Measurements from ENCODE around the gene ASIC2. TPM values are rescaled to one million over a fixed set of nuclear protein-coding genes. Genes with fewer than 3 reads are reported as not detected.

Gene ASIC2
- total RNA-seq, 1 experiment from 2014 or later = 0.09 TPM

GRCh38 chr17:33124185-33124584 is 168.9 kb downstream of the ASIC2 start:
- no peak for DNase-seq
- no peaks in the 10 kb centered on the region for H3F3A ChIP-seq (ENCODE audit: insufficient read depth, low read depth)
- CTCF ChIA-PET = no interaction called here

GRCh38 chr17:33121756-33122155 is 171.3 kb downstream of the ASIC2 start:
- Histone ChIP-seq H3K27me3 (ENCODE audit: insufficient read depth, low read depth) (peaks cover 20% of the 10 kb centered on the region), H3K27ac (no peak overlapping the region)
- no TSS peak for BruUV-seq (replicated peaks)

More at GRCh38 chr17:33124185-33124584, 168.9 kb downstream of the ASIC2 start:
- Histone ChIP-seq H3K27me3 (ENCODE audit: insufficient read depth, low read depth) (peaks cover 33% of the 10 kb centered on the region), H4K20me1 (ENCODE audit: insufficient read depth) (no peaks in the 10 kb centered on the region), H3K9me2 (ENCODE audit: insufficient read depth) (no peaks in the 10 kb centered on the region), H3K79me2 (ENCODE audit: low read depth) (no peaks in the 10 kb centered on the region), H3K4me1 (replicated peaks; ENCODE audit: insufficient read depth) (no peaks in the 10 kb centered on the region), H3K4me2 (no peak overlapping the region), H3K36me3 (ENCODE audit: low read depth) (no peaks in the 10 kb centered on the region), H3K27ac (no peak overlapping the region), H3K4me3 (no peak overlapping the region), H2AFZ (no peak overlapping the region), H3K9me3 (ENCODE audit: insufficient read depth, low read depth) (no peaks in the 10 kb centered on the region)
- no TSS peak for BruUV-seq (replicated peaks)
- intact Hi-C loops (cut with micrococcal nuclease; ENCODE audit: unreplicated experiment) = loop anchor here (10.0 kb wide), 1 partner anchor 121 kb away; no protein-coding TSS in a partner anchor
- TF ChIP-seq EZH2 (IDR thresholded peaks at IDR 0.05; ENCODE audit: low read depth) = no peak
- no peak for TF ChIP-seq CTCF (conservative IDR thresholded peaks at IDR 0.05)
- POLR2A ChIA-PET (ENCODE audit: unreplicated experiment) = no interaction called here

GRCh38 chr17:33121272-33121671 is 171.8 kb downstream of the ASIC2 start:
- H4K20me1 ChIP-seq (ENCODE audit: insufficient read depth) = no peaks in the 10 kb centered on the region
- no TSS peak for BruUV-seq (replicated peaks)
- no peak overlapping the region for H3K27ac ChIP-seq
- DNase-seq = no peak
- POLR2A ChIA-PET (ENCODE audit: unreplicated experiment) = no interaction called here
- H2AFZ ChIP-seq = no peak overlapping the region
- CTCF ChIA-PET = no interaction called here
- no peaks in the 10 kb centered on the region for H3K9me2 ChIP-seq (ENCODE audit: insufficient read depth)
- no peaks in the 10 kb centered on the region for H3K4me1 ChIP-seq (replicated peaks; ENCODE audit: insufficient read depth)
- H3K4me2 ChIP-seq = no peak overlapping the region
- no peaks in the 10 kb centered on the region for H3F3A ChIP-seq (ENCODE audit: insufficient read depth, low read depth)
- no peak overlapping the region for H3K4me3 ChIP-seq
- peaks cover 17% of the 10 kb centered on the region for H3K27me3 ChIP-seq (ENCODE audit: insufficient read depth, low read depth)
- no peaks in the 10 kb centered on the region for H3K79me2 ChIP-seq (ENCODE audit: low read depth)
- no peaks in the 10 kb centered on the region for H3K9me3 ChIP-seq (ENCODE audit: insufficient read depth, low read depth)
- H3K36me3 ChIP-seq (ENCODE audit: low read depth) = no peaks in the 10 kb centered on the region
- intact Hi-C loops (cut with micrococcal nuclease; ENCODE audit: unreplicated experiment) = loop anchor here (10.0 kb wide), 1 partner anchor 124 kb away; no protein-coding TSS in a partner anchor
- TF ChIP-seq EZH2 (IDR thresholded peaks at IDR 0.05; ENCODE audit: low read depth) = no peak
- no peak for TF ChIP-seq CTCF (conservative IDR thresholded peaks at IDR 0.05)

More at GRCh38 chr17:33121756-33122155, 171.3 kb downstream of the ASIC2 start:
- H3F3A ChIP-seq (ENCODE audit: insufficient read depth, low read depth) = no peaks in the 10 kb centered on the region
- TF ChIP-seq EZH2 (IDR thresholded peaks at IDR 0.05; ENCODE audit: low read depth) (no peak), CTCF (conservative IDR thresholded peaks at IDR 0.05) (no peak)
- H3K4me1 ChIP-seq (replicated peaks; ENCODE audit: insufficient read depth) = no peaks in the 10 kb centered on the region
- no peak overlapping the region for H2AFZ ChIP-seq
- H3K79me2 ChIP-seq (ENCODE audit: low read depth) = no peaks in the 10 kb centered on the region
- H4K20me1 ChIP-seq (ENCODE audit: insufficient read depth) = no peaks in the 10 kb centered on the region
- H3K9me2 ChIP-seq (ENCODE audit: insufficient read depth) = no peaks in the 10 kb centered on the region
- H3K9me3 ChIP-seq (ENCODE audit: insufficient read depth, low read depth) = no peaks in the 10 kb centered on the region
- DNase-seq = no peak
- ChIA-PET POLR2A (ENCODE audit: unreplicated experiment) (no interaction called here), CTCF (no interaction called here)
- H3K36me3 ChIP-seq (ENCODE audit: low read depth) = no peaks in the 10 kb centered on the region
- no peak overlapping the region for H3K4me3 ChIP-seq
- intact Hi-C loops (cut with micrococcal nuclease; ENCODE audit: unreplicated experiment) = loop anchor here (10.0 kb wide), 1 partner anchor 123 kb away; no protein-coding TSS in a partner anchor
- no peak overlapping the region for H3K4me2 ChIP-seq
